ENCODE data around the gene RNASE13.

Gene RNASE13, protein sequence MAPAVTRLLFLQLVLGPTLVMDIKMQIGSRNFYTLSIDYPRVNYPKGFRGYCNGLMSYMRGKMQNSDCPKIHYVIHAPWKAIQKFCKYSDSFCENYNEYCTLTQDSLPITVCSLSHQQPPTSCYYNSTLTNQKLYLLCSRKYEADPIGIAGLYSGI

DNA sequence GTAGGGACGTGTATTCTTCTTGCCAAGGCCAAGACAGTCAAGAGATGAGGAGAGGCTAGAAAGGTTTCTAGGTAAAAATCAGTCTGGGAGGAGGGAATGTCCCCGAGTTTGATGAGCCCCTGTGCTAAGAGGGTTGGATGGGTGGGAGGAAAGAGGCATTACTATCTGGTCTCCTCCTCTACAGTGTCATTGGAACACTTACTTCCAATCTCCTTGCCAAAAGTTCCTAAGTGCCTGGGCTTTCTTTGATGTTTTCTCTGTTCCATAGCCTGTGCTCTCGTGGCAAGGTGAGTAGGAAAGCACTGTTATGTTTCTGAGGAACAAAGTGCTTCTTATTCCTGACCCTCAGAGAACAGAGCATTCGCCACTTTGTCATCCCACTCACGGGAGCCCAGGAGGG is at the start of gene RNASE13:
Gene RNASE13, minus strand, starts transcription at position 101 of the 400 bp plus-strand sequence. CDS start 519 bp downstream, outside the sequence.
- TF ChIP-seq CTCF (IDR thresholded peaks at IDR 0.05), result no peak

- no peak for TF ChIP-seq CTCF (IDR thresholded peaks at IDR 0.05)
Measured at GRCh38 chr14:21084396-21084795, 49.8 kb upstream of the RNASE13 start.

DNA sequence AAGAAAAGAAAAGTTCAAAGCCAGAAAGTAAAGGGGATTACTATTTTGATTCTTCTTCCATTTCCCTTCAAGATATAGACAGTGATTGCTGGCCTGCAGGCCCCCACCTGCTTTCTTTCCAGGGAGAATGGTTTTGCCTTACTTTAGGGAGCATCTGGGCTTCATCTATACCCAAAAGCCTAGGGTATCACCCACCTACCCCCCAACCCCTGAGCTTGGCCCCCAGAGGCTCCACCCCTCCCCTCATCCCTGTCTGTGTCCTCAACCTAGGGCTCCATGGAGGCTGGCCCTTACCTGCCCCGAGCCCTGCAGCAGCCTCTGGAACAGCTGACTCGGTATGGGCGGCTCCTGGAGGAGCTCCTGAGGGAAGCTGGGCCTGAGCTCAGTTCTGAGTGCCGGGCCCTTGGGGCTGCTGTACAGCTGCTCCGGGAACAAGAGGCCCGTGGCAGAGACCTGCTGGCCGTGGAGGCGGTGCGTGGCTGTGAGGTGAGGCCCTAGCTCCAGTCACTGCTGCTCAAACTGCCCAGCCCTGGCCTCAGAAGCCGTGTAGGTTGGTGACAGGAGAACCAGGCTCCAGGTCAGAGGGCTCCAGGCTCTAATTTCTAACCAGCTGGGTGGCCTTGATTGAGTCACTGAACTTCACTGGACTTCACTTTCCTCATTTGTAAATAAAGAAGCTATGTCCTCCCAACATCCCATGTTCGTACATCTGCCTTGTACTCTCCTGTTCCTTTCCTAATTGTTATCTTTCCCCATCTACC is 49.1 kb upstream of the RNASE13 start:
- TF ChIP-seq CTCF (IDR thresholded peaks at IDR 0.05), result no peak

DNA sequence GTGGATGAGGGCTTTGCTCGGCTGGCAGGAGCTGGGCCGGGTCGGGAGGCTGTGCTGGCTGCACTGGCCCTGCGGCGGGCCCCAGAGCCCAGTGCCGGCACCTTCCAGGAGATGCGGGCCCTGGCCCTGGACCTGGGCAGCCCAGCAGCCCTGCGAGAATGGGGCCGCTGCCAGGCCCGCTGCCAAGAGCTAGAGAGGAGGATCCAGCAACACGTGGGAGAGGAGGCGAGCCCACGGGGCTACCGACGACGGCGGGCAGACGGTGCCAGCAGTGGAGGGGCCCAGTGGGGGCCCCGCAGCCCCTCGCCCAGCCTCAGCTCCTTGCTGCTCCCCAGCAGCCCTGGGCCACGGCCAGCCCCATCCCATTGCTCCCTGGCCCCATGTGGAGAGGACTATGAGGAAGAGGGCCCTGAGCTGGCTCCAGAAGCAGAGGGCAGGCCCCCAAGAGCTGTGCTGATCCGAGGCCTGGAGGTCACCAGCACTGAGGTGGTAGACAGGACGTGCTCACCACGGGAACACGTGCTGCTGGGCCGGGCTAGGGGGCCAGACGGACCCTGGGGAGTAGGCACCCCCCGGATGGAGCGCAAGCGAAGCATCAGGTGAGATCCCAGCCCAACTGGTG is 47.0 kb upstream of the RNASE13 start:
- TF ChIP-seq CTCF (IDR thresholded peaks at IDR 0.05), result no peak

GRCh38 chr14:21078726-21079125 is 44.1 kb upstream of the RNASE13 start:
- TF ChIP-seq CTCF (IDR thresholded peaks at IDR 0.05), result no peak

GRCh38 chr14:21078287-21078686 is 43.7 kb upstream of the RNASE13 start:
- TF ChIP-seq CTCF (IDR thresholded peaks at IDR 0.05), result no peak

DNA sequence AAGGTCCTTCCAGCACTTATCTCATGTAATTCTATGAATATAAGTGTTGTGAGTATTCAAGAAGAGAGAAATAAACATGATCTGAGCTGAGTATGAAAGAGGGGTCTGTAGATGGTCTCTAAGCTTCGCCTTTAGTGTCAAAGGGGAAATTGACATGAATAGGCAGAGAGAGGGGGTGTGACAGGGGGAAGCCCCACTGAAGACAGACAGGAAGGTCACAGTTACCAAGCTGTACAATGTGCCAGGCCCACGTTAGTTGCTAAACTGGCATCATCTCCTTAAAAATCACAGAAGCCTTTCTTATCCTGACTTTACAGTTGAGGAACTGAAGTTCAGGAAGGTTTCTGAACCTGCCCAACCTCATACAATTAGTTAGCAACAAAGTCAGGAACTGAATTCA is 43.1 kb upstream of the RNASE13 start:
- TF ChIP-seq CTCF (IDR thresholded peaks at IDR 0.05), result no peak
